ENCODE results near the gene SNX25.

Gene SNX25

GRCh38 chr4:185398618-185399017 lies 189.2 kb downstream of the SNX25 start:
- DNase-seq (ENCODE audit: low read depth in 2 of 3, low spot score in 1 of 3): no peak

DNA sequence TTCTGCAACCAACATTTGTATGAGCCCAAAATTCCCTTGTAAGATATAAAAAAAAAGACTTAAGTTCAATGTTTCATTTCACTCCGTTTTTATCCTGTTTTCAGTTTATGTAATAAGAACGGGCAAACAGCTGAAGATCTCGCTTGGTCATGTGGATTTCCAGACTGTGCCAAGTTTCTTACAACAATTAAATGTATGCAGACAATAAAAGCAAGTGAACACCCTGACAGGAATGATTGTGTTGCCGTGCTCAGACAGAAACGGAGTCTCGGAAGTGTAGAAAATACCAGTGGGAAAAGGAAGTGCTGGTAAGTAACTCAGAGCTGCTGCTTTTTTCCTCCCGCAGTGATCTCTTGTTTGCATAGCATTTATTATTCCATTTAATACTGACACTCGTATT lies 190.1 kb downstream of the SNX25 start:
- no peak for DNase-seq (ENCODE audit: low read depth in 2 of 3, low spot score in 1 of 3)

GRCh38 chr4:185404031-185404430 lies 194.6 kb downstream of the SNX25 start:
- no peak for DNase-seq (ENCODE audit: low read depth in 2 of 3, low spot score in 1 of 3)

- DNase-seq (ENCODE audit: low read depth in 2 of 3, low spot score in 1 of 3): no peak
Measured at GRCh38 chr4:185405296-185405999, 196.1 kb downstream of the SNX25 start.

- DNase-seq (ENCODE audit: low read depth in 2 of 3, low spot score in 1 of 3): no peak
Measured at GRCh38 chr4:185408432-185408831, 199.0 kb downstream of the SNX25 start.

DNA sequence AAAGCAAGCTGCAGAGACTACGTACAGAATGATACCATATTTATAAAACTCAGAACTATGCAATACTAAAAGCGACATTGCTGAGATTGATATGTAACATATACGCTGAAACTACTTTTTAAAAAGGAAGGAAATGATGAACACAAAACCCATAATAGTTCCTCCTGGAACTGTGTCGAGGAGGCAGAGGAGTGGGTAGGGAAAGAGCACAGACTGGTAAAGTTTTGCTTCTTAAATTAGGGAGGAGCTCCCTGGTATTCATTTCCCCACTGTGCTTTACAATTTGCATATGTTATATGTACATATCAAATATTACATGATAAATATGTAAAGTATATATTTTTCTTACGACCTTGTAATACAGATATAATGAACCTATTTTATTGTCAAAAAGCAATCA lies 202.5 kb downstream of the SNX25 start:
- no peak for DNase-seq (ENCODE audit: low read depth in 2 of 3, low spot score in 1 of 3)

GRCh38 chr4:185412412-185412811 lies 203.0 kb downstream of the SNX25 start:
- DNase-seq (ENCODE audit: low read depth in 2 of 3, low spot score in 1 of 3): no peak

All from stimulated activated CD4-positive, alpha-beta T cell treated with anti-CD3 and anti-CD28 coated beads, Interleukin-12 subunit alpha, Interleukin-12 subunit beta, amount 100 ng/mL, for 48 hours (primary cell).